ENCODE results near the gene CCDC112. TPM values are rescaled to one million over a fixed set of nuclear protein-coding genes. Genes with fewer than 3 reads are reported as not detected.

Gene CCDC112
- total and polyA plus RNA-seq, 9 of the 15 experiments (the other 6 are each of a cell fraction or from before 2014, with no cell fraction given) = 3.3 to 15.3 (median 7.4) TPM

DNA sequence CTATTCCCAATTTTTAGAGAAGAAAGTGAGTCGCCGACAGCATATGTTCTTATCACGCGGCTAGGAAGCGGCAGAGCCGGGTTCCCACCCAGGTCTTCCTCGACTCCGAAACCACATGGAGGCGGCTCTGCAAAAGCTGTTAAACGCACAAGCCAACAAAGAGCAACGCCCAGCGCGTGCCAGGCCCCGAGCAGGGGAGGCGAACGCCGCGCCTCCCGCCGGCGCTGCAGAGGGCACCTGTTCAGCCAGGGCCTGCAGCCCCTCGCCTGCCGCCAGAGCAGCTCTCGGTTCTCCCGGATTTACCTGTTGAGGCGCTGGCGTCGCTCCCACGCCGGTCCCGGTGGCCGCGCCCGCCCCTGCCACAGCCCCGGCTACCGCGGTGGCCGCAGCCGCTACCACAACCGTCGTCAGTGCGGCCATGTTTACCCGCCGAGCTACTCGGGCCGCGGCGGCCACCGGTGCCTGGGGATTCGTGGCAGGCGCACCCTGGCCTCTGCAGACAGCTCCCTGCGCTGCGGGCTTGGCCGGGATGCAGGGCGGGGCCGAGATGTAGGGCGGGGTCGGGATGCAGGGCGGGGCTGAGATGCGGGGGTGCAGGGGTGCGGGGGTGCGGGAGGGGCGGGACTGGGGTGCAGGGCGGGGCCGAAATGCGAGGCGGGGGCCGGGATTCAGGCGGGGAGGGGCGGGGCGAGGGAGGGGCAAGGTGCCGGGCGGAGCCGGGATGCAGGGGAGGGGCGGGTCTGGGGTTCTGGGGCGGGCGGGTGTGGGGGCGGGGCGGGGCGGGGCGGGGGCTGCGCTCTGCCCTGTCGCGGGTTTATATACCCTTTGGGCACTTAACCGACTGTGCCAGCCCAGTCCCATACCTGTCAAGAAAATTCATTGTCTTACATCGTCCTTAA, at the start of gene CCDC112 (continued):
- TF ChIP-seq SRSF3 (IDR thresholded peaks at IDR 0.05; ENCODE audit: insufficient read depth, low read length) = no peak
- TF ChIP-seq HLTF (IDR thresholded peaks at IDR 0.05) = no peak
- TF ChIP-seq, protein P1, sequence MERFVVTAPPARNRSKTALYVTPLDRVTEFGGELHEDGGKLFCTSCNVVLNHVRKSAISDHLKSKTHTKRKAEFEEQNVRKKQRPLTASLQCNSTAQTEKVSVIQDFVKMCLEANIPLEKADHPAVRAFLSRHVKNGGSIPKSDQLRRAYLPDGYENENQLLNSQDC (CRISPR knock-in tag; IDR thresholded peaks at IDR 0.05) = no peak
- no peak for TF ChIP-seq ZFP30 (CRISPR knock-in tag; IDR thresholded peaks at IDR 0.05; ENCODE audit: borderline replicate concordance)
- no peak for TF ChIP-seq ZNF347 (CRISPR knock-in tag; IDR thresholded peaks at IDR 0.05; ENCODE audit: low read depth)
- no peak for TF ChIP-seq HDAC3 (IDR thresholded peaks at IDR 0.05; ENCODE audit: borderline replicate concordance, partially characterized antibody)
- TF ChIP-seq, protein P2, sequence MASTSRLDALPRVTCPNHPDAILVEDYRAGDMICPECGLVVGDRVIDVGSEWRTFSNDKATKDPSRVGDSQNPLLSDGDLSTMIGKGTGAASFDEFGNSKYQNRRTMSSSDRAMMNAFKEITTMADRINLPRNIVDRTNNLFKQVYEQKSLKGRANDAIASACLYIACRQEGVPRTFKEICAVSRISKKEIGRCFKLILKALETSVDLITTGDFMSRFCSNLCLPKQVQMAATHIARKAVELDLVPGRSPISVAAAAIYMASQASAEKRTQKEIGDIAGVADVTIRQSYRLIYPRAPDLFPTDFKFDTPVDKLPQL (IDR thresholded peaks at IDR 0.05; ENCODE audit: extremely low read depth, insufficient read length) = no peak
- no peak for TF ChIP-seq SMAD3 (CRISPR knock-in tag; conservative IDR thresholded peaks at IDR 0.05)
- TF ChIP-seq PML (IDR thresholded peaks at IDR 0.05; ENCODE audit: low read length) = 0 out of 2 replicates have a peak, but pooled peaks have one; percentile 45
- TF ChIP-seq AFF4 (CRISPR knock-in tag; IDR thresholded peaks at IDR 0.05) = no peak
- TF ChIP-seq TGIF2 (CRISPR knock-in tag; IDR thresholded peaks at IDR 0.05) = no peak
- TF ChIP-seq HSF4 (CRISPR knock-in tag; IDR thresholded peaks at IDR 0.05; ENCODE audit: borderline replicate concordance) = no peak
- TF ChIP-seq ILF3 (IDR thresholded peaks at IDR 0.05; ENCODE audit: borderline replicate concordance) = no peak
- TF ChIP-seq BRF1 (IDR thresholded peaks at IDR 0.05; ENCODE audit: borderline replicate concordance, extremely low read depth, insufficient read length) = no peak
- 0 out of 2 replicates have a peak, but pooled peaks have one; percentile 41 for TF ChIP-seq ATF7 (IDR thresholded peaks at IDR 0.05)
- TF ChIP-seq KLF6 (CRISPR knock-in tag; IDR thresholded peaks at IDR 0.05; ENCODE audit: borderline replicate concordance) = no peak
- TF ChIP-seq YBX1 (IDR thresholded peaks at IDR 0.05) = no peak
- no peak for TF ChIP-seq E2F4 (CRISPR knock-in tag; IDR thresholded peaks at IDR 0.05; ENCODE audit: low read depth)
- TF ChIP-seq, protein P3, sequence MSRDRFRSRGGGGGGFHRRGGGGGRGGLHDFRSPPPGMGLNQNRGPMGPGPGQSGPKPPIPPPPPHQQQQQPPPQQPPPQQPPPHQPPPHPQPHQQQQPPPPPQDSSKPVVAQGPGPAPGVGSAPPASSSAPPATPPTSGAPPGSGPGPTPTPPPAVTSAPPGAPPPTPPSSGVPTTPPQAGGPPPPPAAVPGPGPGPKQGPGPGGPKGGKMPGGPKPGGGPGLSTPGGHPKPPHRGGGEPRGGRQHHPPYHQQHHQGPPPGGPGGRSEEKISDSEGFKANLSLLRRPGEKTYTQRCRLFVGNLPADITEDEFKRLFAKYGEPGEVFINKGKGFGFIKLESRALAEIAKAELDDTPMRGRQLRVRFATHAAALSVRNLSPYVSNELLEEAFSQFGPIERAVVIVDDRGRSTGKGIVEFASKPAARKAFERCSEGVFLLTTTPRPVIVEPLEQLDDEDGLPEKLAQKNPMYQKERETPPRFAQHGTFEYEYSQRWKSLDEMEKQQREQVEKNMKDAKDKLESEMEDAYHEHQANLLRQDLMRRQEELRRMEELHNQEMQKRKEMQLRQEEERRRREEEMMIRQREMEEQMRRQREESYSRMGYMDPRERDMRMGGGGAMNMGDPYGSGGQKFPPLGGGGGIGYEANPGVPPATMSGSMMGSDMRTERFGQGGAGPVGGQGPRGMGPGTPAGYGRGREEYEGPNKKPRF (IDR thresholded peaks at IDR 0.05; ENCODE audit: low read depth, low read length) = no peak

Measured in K562 (cell line).